ENCODE data around the gene PDCD2. TPM values are rescaled to one million over a fixed set of nuclear protein-coding genes. Genes with fewer than 3 reads are reported as not detected.
A peak's percentile ranks its signal among the peaks of the same experiment; 100 is the strongest.

PDCD2 gene
- total RNA-seq, 4 donors from 2014 or later = 46.7 to 56.0 (median 53.2) TPM

GRCh38 chr6:170552765-170553533 lies 31.5 kb downstream of the PDCD2 start, which contains the start of gene PSMB1:
TSS of gene PSMB1 (minus strand) at chr6:170553307. CDS start at chr6:170553242, 65 bp downstream.
- peak; percentile 97 for DNase-seq (ENCODE audit: extremely low spot score)
- no peaks in the 10 kb centered on the region for H3K9me3 ChIP-seq
- H3K4me3 ChIP-seq = peak within 1 kb of the TSS; percentile 82 to 92 (median 86)
- 0% methylated on average over 31 of the region's 41 CpGs for WGBS
- no peaks in the 10 kb centered on the region for H3K27me3 ChIP-seq
- intact Hi-C loops (cut with DNase I) = loop anchor here (5.0 kb wide), 1 partner anchor 801 kb away; the partner anchor contains the start of genes DYNLT2 and ERMARD
- H3K36me3 ChIP-seq = peaks cover 8 to 34% (median 20%) of the 10 kb centered on the region in 4 donors
- H3K27ac ChIP-seq (replicated peaks in 1 of 4) = peak within 1 kb of the TSS; percentile 86 to 93 (median 91)
- peaks cover 51 to 77% (median 62%) of the 10 kb centered on the region in 4 donors for H3K4me1 ChIP-seq
- peak; percentile 98 for TF ChIP-seq POLR2A (IDR thresholded peaks at IDR 0.05; ENCODE audit: low read depth)
- peak; percentile 98 to 99 for TF ChIP-seq POLR2AphosphoS5 (IDR thresholded peaks at IDR 0.05)
- no peak for TF ChIP-seq EP300 (IDR thresholded peaks at IDR 0.05)
- TF ChIP-seq, protein P1, sequence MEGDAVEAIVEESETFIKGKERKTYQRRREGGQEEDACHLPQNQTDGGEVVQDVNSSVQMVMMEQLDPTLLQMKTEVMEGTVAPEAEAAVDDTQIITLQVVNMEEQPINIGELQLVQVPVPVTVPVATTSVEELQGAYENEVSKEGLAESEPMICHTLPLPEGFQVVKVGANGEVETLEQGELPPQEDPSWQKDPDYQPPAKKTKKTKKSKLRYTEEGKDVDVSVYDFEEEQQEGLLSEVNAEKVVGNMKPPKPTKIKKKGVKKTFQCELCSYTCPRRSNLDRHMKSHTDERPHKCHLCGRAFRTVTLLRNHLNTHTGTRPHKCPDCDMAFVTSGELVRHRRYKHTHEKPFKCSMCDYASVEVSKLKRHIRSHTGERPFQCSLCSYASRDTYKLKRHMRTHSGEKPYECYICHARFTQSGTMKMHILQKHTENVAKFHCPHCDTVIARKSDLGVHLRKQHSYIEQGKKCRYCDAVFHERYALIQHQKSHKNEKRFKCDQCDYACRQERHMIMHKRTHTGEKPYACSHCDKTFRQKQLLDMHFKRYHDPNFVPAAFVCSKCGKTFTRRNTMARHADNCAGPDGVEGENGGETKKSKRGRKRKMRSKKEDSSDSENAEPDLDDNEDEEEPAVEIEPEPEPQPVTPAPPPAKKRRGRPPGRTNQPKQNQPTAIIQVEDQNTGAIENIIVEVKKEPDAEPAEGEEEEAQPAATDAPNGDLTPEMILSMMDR (IDR thresholded peaks at IDR 0.05) = no peak

DNA sequence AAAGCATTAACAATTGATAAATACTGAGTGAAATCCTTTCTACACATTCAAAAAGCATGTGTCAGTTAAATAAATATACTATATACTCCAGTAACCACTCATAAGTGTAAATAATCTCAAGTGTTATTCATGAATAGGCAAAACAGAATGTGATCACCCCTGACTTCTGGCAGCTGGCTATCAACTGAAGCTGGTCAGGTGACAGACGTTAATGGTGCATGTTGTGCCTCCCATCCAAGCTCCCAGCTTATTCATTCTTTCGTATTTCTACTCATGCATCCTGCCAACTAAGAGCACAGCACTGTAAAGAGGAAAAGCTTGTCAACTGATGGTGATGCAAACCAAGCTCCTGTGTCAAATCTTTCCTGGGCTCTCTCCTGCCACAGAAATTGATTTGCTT lies 39.0 kb downstream of the PDCD2 start:
- Histone ChIP-seq H3K9me3 (no peaks in the 10 kb centered on the region), H3K36me3 (peaks cover 58 to 96% (median 84%) of the 10 kb centered on the region in 4 donors), H3K4me1 (peaks cover 24 to 62% (median 26%) of the 10 kb centered on the region in 4 donors), H3K27me3 (no peaks in the 10 kb centered on the region), H3K4me3 (no peak overlapping the region), H3K27ac (replicated peaks in 1 of 4) (no peak overlapping the region)
- TF ChIP-seq EP300 (IDR thresholded peaks at IDR 0.05) = no peak
- TF ChIP-seq, protein P1 (IDR thresholded peaks at IDR 0.05) = no peak
- no peak for TF ChIP-seq POLR2AphosphoS5 (IDR thresholded peaks at IDR 0.05)
- TF ChIP-seq POLR2A (IDR thresholded peaks at IDR 0.05; ENCODE audit: low read depth) = no peak
- WGBS = 30% methylated on average over 2 of the region's 2 CpGs
- DNase-seq (ENCODE audit: extremely low spot score) = no peak
- intact Hi-C loops (cut with DNase I) = no loop called here

GRCh38 chr6:170542031-170542719 lies 42.3 kb downstream of the PDCD2 start:
- no peak overlapping the region for H3K4me3 ChIP-seq
- WGBS = 90% methylated on average over 10 of the region's 10 CpGs
- DNase-seq (ENCODE audit: extremely low spot score) = no peak
- H3K36me3 ChIP-seq = peaks cover 57 to 100% (median 97%) of the 10 kb centered on the region in 4 donors
- no peaks in the 10 kb centered on the region for H3K27me3 ChIP-seq
- peaks cover 0 to 45% (median 2%) of the 10 kb centered on the region in 4 donors for H3K4me1 ChIP-seq
- no peak for TF ChIP-seq POLR2A (IDR thresholded peaks at IDR 0.05; ENCODE audit: low read depth)
- no peak for TF ChIP-seq POLR2AphosphoS5 (IDR thresholded peaks at IDR 0.05)
- no peak for TF ChIP-seq EP300 (IDR thresholded peaks at IDR 0.05)
- TF ChIP-seq, protein P1 (IDR thresholded peaks at IDR 0.05) = no peak
- H3K27ac ChIP-seq (replicated peaks in 1 of 4) = no peak overlapping the region
- H3K9me3 ChIP-seq = no peaks in the 10 kb centered on the region
- intact Hi-C loops (cut with DNase I) = no loop called here

DNA sequence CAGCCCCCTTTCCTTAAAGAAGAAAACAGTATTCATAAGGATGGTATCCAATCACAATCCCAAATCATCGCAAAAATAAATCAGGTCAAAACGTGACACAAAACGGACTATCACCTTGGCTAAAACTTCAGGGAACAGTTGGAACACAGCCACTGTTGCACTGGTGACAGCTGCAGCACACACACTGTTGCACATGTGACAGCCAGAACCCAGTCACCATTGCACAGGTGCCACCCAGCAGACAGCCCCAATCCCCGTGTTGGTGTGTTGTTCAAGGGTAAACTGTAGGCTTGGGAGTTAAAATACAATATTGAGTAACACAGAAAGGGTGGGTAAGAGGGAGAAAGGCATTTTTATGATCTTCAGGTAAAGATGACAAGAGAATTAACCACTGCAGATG lies 47.1 kb downstream of the PDCD2 start:
- H3K27ac ChIP-seq (replicated peaks in 1 of 4) = no peak overlapping the region
- no peaks in the 10 kb centered on the region for H3K27me3 ChIP-seq
- H3K4me1 ChIP-seq = peaks cover 7 to 18% (median 10%) of the 10 kb centered on the region in 4 donors
- peaks cover 60 to 100% (median 90%) of the 10 kb centered on the region in 4 donors for H3K36me3 ChIP-seq
- H3K4me3 ChIP-seq = no peak overlapping the region
- intact Hi-C loops (cut with DNase I) = no loop called here
- TF ChIP-seq EP300 (IDR thresholded peaks at IDR 0.05) = no peak
- TF ChIP-seq POLR2A (IDR thresholded peaks at IDR 0.05; ENCODE audit: low read depth) = no peak
- TF ChIP-seq, protein P1 (IDR thresholded peaks at IDR 0.05) = no peak
- no peak for TF ChIP-seq POLR2AphosphoS5 (IDR thresholded peaks at IDR 0.05)
- no peaks in the 10 kb centered on the region for H3K9me3 ChIP-seq
- DNase-seq (ENCODE audit: extremely low spot score) = no peak
- 94% methylated on average over 4 of the region's 4 CpGs for WGBS

Data from esophagus muscularis mucosa (tissue), 4 donors.